GM23338 (cell line): ENCODE measurements around the gene PTPRN2. TPM values are rescaled to one million over a fixed set of nuclear protein-coding genes. Genes with fewer than 3 reads are reported as not detected.

Experiments
- ATAC-seq: fragments of 200-7000 bp; cut with Tn5 transposase; 3 replicates; pipeline ENCODE4 v1.9.1; 2020
- DNase-seq: peaks from one replicate; pipeline ENCODE4 v3.0.0-alpha.2; 2015; ENCODE audit warnings: low spot score
- H2AFZ ChIP-seq: fragments of 200-600 bp; sonication (generic); 2 replicates; pipeline ENCODE4 v1.8.0; 2016; ENCODE audit warnings: antibody characterized with exemption, mild to moderate bottlenecking, moderate library complexity
- H3F3A ChIP-seq: fragments of 200-600 bp; sonication (generic); replicated peaks from 2 replicates; pipeline ENCODE4 v1.8.0; 2017; ENCODE audit warnings: antibody characterized with exemption, mixed run types, low read depth
- H3K27ac ChIP-seq: fragments of 200-600 bp; sonication (generic); 2 replicates; pipeline ENCODE4 v1.6.1; 2016; ENCODE audit warnings: low read depth
- H3K27me3 ChIP-seq: fragments of 200-600 bp; sonication (generic); 2 replicates; pipeline ENCODE4 v1.8.0; 2016; ENCODE audit warnings: mild to moderate bottlenecking, mixed run types, moderate library complexity; ENCODE audit not compliant: insufficient read depth
- H3K36me3 ChIP-seq: fragments of 200-600 bp; sonication (generic); 2 replicates; pipeline ENCODE4 v1.8.0; 2016; ENCODE audit warnings: mild to moderate bottlenecking; ENCODE audit not compliant: insufficient read depth
- H3K4me1 ChIP-seq: fragments of 200-600 bp; sonication (generic); 2 replicates; pipeline ENCODE4 v1.8.0; 2016; ENCODE audit warnings: mild to moderate bottlenecking, moderate library complexity; ENCODE audit not compliant: insufficient read depth
- H3K4me2 ChIP-seq: fragments of 200-600 bp; sonication (generic); 2 replicates; pipeline ENCODE4 v1.7.1; 2017; ENCODE audit warnings: mixed run types
- H3K4me3 ChIP-seq: fragments of 200-600 bp; sonication (generic); 2 replicates; pipeline ENCODE4 v1.6.1; 2016; ENCODE audit warnings: mixed run types
- H3K79me2 ChIP-seq: fragments of 200-600 bp; sonication (generic); replicated peaks from 2 replicates; pipeline ENCODE4 v1.8.0; 2017; ENCODE audit warnings: mild to moderate bottlenecking; ENCODE audit not compliant: insufficient read depth
- H3K9me2 ChIP-seq: fragments of 200-600 bp; sonication (generic); 2 replicates; pipeline ENCODE4 v1.8.0; 2017; ENCODE audit not compliant: insufficient read depth
- H4K20me1 ChIP-seq: fragments of 200-600 bp; sonication (generic); replicated peaks from 2 replicates; pipeline ENCODE4 v1.8.0; 2017; ENCODE audit warnings: mild to moderate bottlenecking; ENCODE audit not compliant: insufficient read depth
- H3K27ac Mint-ChIP-seq: 2 replicates; pipeline ENCODE4 v1.8.0; 2020; ENCODE audit warnings: inconsistent platforms, mild to moderate bottlenecking, moderate library complexity, mixed read lengths
- H3K27me3 Mint-ChIP-seq: 3 replicates; pipeline ENCODE4 v1.8.0; 2022; ENCODE audit warnings: low read depth, mild to moderate bottlenecking, moderate library complexity, mixed read lengths, inconsistent platforms; ENCODE audit not compliant: insufficient read depth, poor library complexity
- H3K36me3 Mint-ChIP-seq: 3 replicates; pipeline ENCODE4 v1.8.0; 2021; ENCODE audit warnings: low read depth, mild to moderate bottlenecking, inconsistent platforms, moderate library complexity, mixed read lengths
- H3K4me1 Mint-ChIP-seq: 3 replicates; pipeline ENCODE4 v1.8.0; 2020; ENCODE audit warnings: mild to moderate bottlenecking, inconsistent platforms, mixed read lengths
- H3K4me3 Mint-ChIP-seq: 3 replicates; pipeline ENCODE4 v1.8.0; 2021; ENCODE audit warnings: moderate library complexity, mild to moderate bottlenecking, inconsistent platforms, mixed read lengths
- H3K9me3 Mint-ChIP-seq: 3 replicates; pipeline ENCODE4 v1.8.0; 2020; ENCODE audit warnings: moderate library complexity, mild to moderate bottlenecking, inconsistent platforms, mixed read lengths
- CREB1 ChIP-seq: fragments of 250-450 bp; sonication (Bioruptor Pico); IDR thresholded peaks from 2 replicates; pipeline ENCODE4 v1.5.0; 2020; ENCODE audit warnings: low read depth, mild to moderate bottlenecking, moderate library complexity
- CTCF ChIP-seq, 2 experiments: fragments of 200-600 bp in 1 of 2; sonication (generic) in 1 of 2; conservative IDR thresholded peaks; 2 replicates each; pipeline versions ENCODE4 v1.5.1 to v1.6.1; 2016 to 2017; ENCODE audit warnings: antibody characterized with exemption in 2 of 2, low read depth in 2 of 2, mild to moderate bottlenecking in 2 of 2, moderate library complexity in 1 of 2
- ETS1 ChIP-seq: IDR thresholded peaks from 2 replicates; pipeline ENCODE4 v1.6.1; 2016; ENCODE audit warnings: antibody characterized with exemption
- EZH2 ChIP-seq: fragments of 200-600 bp; sonication (generic); IDR thresholded peaks from one replicate; pipeline ENCODE4 v1.8.0; 2017; ENCODE audit warnings: antibody characterized with exemption, mild to moderate bottlenecking, low read depth; ENCODE audit not compliant: unreplicated experiment
- EZH2phosphoT487 ChIP-seq: fragments of 200-600 bp; sonication (generic); IDR thresholded peaks from one replicate; pipeline ENCODE4 v1.8.1; 2018; ENCODE audit warnings: antibody characterized with exemption; ENCODE audit not compliant: unreplicated experiment
- JUNB ChIP-seq: IDR thresholded peaks from one replicate; pipeline ENCODE4 v1.6.1; 2016; ENCODE audit warnings: antibody characterized with exemption; ENCODE audit not compliant: unreplicated experiment
- POLR2AphosphoS5 ChIP-seq: IDR thresholded peaks from 2 replicates; pipeline ENCODE4 v1.6.1; 2016; ENCODE audit warnings: antibody characterized with exemption, low read depth
- STAT1 ChIP-seq: IDR thresholded peaks from one replicate; pipeline ENCODE4 v1.6.1; 2016; ENCODE audit warnings: antibody characterized with exemption; ENCODE audit not compliant: unreplicated experiment
- ZNF114 ChIP-seq: fragments of 250-450 bp; sonication (Bioruptor Pico); IDR thresholded peaks from 2 replicates; pipeline ENCODE4 v1.5.0; 2020; ENCODE audit warnings: mild to moderate bottlenecking, moderate library complexity
- ZNF331 ChIP-seq: fragments of 250-450 bp; sonication (Bioruptor Pico); IDR thresholded peaks from 2 replicates; pipeline ENCODE4 v1.5.0; 2020; ENCODE audit warnings: low read depth, mild to moderate bottlenecking, moderate library complexity
- polyA plus RNA-seq: library from polyadenylated mRNA; unstranded; fragments of >200 nt; fragmentation: Nextera tagmentation; extraction: Ambion mirVana; gene quantifications from 2 replicates; pipeline ENCODE4 v1.2.1, GENCODE V29; 2016
- total RNA-seq: library from RNA; depleted of rRNA; stranded (reverse); fragments of >200 nt; shearing (Covaris generic); gene quantifications from 2 replicates; pipeline ENCODE4 v1.2.3, GENCODE V29; 2014
- TF ChIP-seq, protein P1 (sequence below): fragments of 250-450 bp; sonication (Bioruptor Pico); IDR thresholded peaks from 2 replicates; pipeline ENCODE4 v1.5.0; 2020; ENCODE audit warnings: mild to moderate bottlenecking, moderate library complexity
- TF ChIP-seq, protein P2 (sequence below): IDR thresholded peaks from one replicate; pipeline ENCODE4 v1.6.1; 2018; ENCODE audit warnings: antibody characterized with exemption; ENCODE audit not compliant: unreplicated experiment

Gene PTPRN2
- total and polyA plus RNA-seq, 2 experiments from 2014 or later: 0.87 to 4.0 TPM

DNA sequence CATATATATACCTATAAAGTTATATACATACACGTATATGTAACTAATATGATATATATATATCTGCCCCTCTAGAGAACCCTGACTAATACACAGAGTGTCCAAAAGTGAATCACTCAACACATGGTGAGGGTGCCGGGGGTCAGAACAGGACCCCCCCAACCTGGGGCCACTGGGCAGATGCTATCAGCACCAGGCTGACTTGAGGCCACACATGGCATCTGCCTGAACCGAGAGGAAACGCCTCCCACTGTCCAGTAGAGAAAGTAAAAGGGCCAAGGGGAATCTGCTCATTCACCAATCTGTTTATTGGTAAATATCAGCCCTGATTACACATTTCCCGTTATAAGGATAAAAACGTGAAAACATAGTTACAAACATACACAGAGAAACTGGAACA, 218.3 kb downstream of the PTPRN2 start:
- no peaks in the 10 kb centered on the region for H4K20me1 ChIP-seq
- H3K4me3 Mint-ChIP-seq: no peak overlapping the region
- no peaks in the 10 kb centered on the region for H3K27me3 ChIP-seq
- no peaks in the 10 kb centered on the region for H3F3A ChIP-seq
- H3K4me3 ChIP-seq: no peak overlapping the region
- no peaks in the 10 kb centered on the region for H3K9me2 ChIP-seq
- no peak overlapping the region for H3K4me2 ChIP-seq
- H3K36me3 Mint-ChIP-seq: peaks cover 47% of the 10 kb centered on the region
- no peaks in the 10 kb centered on the region for H3K4me1 Mint-ChIP-seq
- H3K4me1 ChIP-seq: no peaks in the 10 kb centered on the region
- H3K27me3 Mint-ChIP-seq: peaks cover 11% of the 10 kb centered on the region
- no peak for TF ChIP-seq POLR2AphosphoS5
- TF ChIP-seq, protein P1, sequence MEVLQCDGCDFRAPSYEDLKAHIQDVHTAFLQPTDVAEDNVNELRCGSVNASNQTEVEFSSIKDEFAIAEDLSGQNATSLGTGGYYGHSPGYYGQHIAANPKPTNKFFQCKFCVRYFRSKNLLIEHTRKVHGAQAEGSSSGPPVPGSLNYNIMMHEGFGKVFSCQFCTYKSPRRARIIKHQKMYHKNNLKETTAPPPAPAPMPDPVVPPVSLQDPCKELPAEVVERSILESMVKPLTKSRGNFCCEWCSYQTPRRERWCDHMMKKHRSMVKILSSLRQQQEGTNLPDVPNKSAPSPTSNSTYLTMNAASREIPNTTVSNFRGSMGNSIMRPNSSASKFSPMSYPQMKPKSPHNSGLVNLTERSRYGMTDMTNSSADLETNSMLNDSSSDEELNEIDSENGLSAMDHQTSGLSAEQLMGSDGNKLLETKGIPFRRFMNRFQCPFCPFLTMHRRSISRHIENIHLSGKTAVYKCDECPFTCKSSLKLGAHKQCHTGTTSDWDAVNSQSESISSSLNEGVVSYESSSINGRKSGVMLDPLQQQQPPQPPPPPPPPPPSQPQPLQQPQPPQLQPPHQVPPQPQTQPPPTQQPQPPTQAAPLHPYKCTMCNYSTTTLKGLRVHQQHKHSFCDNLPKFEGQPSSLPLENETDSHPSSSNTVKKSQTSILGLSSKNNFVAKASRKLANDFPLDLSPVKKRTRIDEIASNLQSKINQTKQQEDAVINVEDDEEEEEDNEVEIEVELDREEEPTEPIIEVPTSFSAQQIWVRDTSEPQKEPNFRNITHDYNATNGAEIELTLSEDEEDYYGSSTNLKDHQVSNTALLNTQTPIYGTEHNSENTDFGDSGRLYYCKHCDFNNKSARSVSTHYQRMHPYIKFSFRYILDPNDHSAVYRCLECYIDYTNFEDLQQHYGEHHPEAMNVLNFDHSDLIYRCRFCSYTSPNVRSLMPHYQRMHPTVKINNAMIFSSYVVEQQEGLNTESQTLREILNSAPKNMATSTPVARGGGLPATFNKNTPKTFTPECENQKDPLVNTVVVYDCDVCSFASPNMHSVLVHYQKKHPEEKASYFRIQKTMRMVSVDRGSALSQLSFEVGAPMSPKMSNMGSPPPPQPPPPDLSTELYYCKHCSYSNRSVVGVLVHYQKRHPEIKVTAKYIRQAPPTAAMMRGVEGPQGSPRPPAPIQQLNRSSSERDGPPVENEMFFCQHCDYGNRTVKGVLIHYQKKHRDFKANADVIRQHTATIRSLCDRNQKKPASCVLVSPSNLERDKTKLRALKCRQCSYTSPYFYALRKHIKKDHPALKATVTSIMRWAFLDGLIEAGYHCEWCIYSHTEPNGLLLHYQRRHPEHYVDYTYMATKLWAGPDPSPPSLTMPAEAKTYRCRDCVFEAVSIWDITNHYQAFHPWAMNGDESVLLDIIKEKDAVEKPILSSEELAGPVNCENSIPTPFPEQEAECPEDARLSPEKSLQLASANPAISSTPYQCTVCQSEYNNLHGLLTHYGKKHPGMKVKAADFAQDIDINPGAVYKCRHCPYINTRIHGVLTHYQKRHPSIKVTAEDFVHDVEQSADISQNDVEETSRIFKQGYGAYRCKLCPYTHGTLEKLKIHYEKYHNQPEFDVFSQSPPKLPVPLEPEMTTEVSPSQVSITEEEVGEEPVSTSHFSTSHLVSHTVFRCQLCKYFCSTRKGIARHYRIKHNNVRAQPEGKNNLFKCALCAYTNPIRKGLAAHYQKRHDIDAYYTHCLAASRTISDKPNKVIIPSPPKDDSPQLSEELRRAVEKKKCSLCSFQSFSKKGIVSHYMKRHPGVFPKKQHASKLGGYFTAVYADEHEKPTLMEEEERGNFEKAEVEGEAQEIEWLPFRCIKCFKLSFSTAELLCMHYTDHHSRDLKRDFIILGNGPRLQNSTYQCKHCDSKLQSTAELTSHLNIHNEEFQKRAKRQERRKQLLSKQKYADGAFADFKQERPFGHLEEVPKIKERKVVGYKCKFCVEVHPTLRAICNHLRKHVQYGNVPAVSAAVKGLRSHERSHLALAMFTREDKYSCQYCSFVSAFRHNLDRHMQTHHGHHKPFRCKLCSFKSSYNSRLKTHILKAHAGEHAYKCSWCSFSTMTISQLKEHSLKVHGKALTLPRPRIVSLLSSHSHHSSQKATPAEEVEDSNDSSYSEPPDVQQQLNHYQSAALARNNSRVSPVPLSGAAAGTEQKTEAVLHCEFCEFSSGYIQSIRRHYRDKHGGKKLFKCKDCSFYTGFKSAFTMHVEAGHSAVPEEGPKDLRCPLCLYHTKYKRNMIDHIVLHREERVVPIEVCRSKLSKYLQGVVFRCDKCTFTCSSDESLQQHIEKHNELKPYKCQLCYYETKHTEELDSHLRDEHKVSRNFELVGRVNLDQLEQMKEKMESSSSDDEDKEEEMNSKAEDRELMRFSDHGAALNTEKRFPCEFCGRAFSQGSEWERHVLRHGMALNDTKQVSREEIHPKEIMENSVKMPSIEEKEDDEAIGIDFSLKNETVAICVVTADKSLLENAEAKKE (CRISPR knock-in tag): no peak
- no peak for TF ChIP-seq CTCF (conservative IDR thresholded peaks at IDR 0.05; ENCODE audit: low read depth in 2 of 2)
- TF ChIP-seq ZNF114 (CRISPR knock-in tag): no peak
- no peak for TF ChIP-seq ETS1
- TF ChIP-seq JUNB: no peak
- TF ChIP-seq STAT1: no peak
- TF ChIP-seq CREB1: no peak
- TF ChIP-seq EZH2: no peak
- TF ChIP-seq, protein P2, sequence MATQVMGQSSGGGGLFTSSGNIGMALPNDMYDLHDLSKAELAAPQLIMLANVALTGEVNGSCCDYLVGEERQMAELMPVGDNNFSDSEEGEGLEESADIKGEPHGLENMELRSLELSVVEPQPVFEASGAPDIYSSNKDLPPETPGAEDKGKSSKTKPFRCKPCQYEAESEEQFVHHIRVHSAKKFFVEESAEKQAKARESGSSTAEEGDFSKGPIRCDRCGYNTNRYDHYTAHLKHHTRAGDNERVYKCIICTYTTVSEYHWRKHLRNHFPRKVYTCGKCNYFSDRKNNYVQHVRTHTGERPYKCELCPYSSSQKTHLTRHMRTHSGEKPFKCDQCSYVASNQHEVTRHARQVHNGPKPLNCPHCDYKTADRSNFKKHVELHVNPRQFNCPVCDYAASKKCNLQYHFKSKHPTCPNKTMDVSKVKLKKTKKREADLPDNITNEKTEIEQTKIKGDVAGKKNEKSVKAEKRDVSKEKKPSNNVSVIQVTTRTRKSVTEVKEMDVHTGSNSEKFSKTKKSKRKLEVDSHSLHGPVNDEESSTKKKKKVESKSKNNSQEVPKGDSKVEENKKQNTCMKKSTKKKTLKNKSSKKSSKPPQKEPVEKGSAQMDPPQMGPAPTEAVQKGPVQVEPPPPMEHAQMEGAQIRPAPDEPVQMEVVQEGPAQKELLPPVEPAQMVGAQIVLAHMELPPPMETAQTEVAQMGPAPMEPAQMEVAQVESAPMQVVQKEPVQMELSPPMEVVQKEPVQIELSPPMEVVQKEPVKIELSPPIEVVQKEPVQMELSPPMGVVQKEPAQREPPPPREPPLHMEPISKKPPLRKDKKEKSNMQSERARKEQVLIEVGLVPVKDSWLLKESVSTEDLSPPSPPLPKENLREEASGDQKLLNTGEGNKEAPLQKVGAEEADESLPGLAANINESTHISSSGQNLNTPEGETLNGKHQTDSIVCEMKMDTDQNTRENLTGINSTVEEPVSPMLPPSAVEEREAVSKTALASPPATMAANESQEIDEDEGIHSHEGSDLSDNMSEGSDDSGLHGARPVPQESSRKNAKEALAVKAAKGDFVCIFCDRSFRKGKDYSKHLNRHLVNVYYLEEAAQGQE: no peak
- TF ChIP-seq EZH2phosphoT487: no peak
- no peak for TF ChIP-seq ZNF331
- H3K79me2 ChIP-seq: no peaks in the 10 kb centered on the region
- ATAC-seq (no peak), DNase-seq (no peak)
- H3K27ac Mint-ChIP-seq: no peak overlapping the region
- no peak overlapping the region for H2AFZ ChIP-seq
- no peaks in the 10 kb centered on the region for H3K36me3 ChIP-seq
- H3K27ac ChIP-seq: no peak overlapping the region
- H3K9me3 Mint-ChIP-seq: peaks cover 90% of the 10 kb centered on the region
